Endothelial cell of umbilical vein (primary cell): ENCODE measurements around the gene VPS35. TPM values are rescaled to one million over a fixed set of nuclear protein-coding genes. Genes with fewer than 3 reads are reported as not detected.

Source experiments
- BruUV-seq: library from RNA; stranded (reverse); fragments of 400-500 nt; replicated peaks from 2 replicates; lab custom pipeline; 2021; lab: Mats Ljungman, UMichigan
- CTCF ChIA-PET: fragments of 300-600, 350-600 bp; sonication (Branson Sonifier 250); formaldehyde crosslinking; loops from one replicate; lab custom pipeline; 2021; ENCODE audit warnings: antibody characterized with exemption, inconsistent platforms; lab: Charles Lee
- POLR2A ChIA-PET: fragments of 300-600, 350-600 bp; sonication (Branson Sonifier 250); formaldehyde crosslinking; loops from one replicate; lab custom pipeline; 2021; ENCODE audit warnings: antibody characterized with exemption, inconsistent platforms; lab: Charles Lee
- DNase-seq: peaks from one replicate; pipeline ENCODE4 v3.0.0-alpha.2; 2011; ENCODE audit warnings: low read depth, low spot score
- FAIRE-seq: peaks from 2 replicates; lab custom pipeline; 2011; peaks lifted over from hg19 to GRCh38; lab: Jason Lieb, UNC
- H2AFZ ChIP-seq: 2 replicates; pipeline ENCODE4 v1.6.0; 2012; ENCODE audit warnings: low read depth, low read length, control low read depth, inconsistent platforms
- H3K27ac ChIP-seq: 2 replicates; pipeline ENCODE4 v1.5.1; 2011; ENCODE audit warnings: low read depth, mild to moderate bottlenecking, control low read depth, low read length, moderate library complexity; ENCODE audit not compliant: insufficient read depth
- H3K27me3 ChIP-seq, 2 experiments: 2 replicates each; pipeline versions ENCODE4 v1.6.0 to v1.6.1; 2011; ENCODE audit warnings: low read length in 2 of 2, mixed read lengths in 1 of 2; ENCODE audit not compliant: control insufficient read depth in 2 of 2, insufficient read depth in 2 of 2
- H3K36me3 ChIP-seq, 2 experiments: 2 replicates in 1 of 2; 3 replicates in 1 of 2; pipeline ENCODE4 v1.5.1; 2011; ENCODE audit warnings: low read length in 2 of 2, mild to moderate bottlenecking in 1 of 2, moderate library complexity in 1 of 2; ENCODE audit not compliant: control insufficient read depth in 2 of 2, insufficient read depth in 2 of 2; ENCODE audit errors: extremely low read depth in 1 of 2
- H3K4me1 ChIP-seq: 3 replicates; pipeline ENCODE4 v1.5.1; 2011; ENCODE audit warnings: mild to moderate bottlenecking, low read length; ENCODE audit not compliant: control insufficient read depth, insufficient read depth; ENCODE audit errors: extremely low read depth
- H3K4me2 ChIP-seq: 2 replicates; pipeline ENCODE4 v1.6.1; 2011; ENCODE audit warnings: low read length, control low read depth, mixed read lengths; ENCODE audit not compliant: insufficient read depth
- H3K4me3 ChIP-seq, 3 experiments: fragments of 200-600 bp in 1 of 3; sonication (generic), shearing (Covaris generic) in 1 of 3; replicated peaks in 1 of 3; 2 replicates each; pipeline ENCODE4 v1.5.1; 2011 to 2016; ENCODE audit warnings: control low read depth in 3 of 3, low read length in 3 of 3, mild to moderate bottlenecking in 2 of 3, inconsistent platforms in 1 of 3, low read depth in 1 of 3, moderate library complexity in 1 of 3; ENCODE audit not compliant: insufficient read depth in 1 of 3
- H3K79me2 ChIP-seq: 2 replicates; pipeline ENCODE4 v1.6.0; 2012; ENCODE audit warnings: low read length, inconsistent platforms; ENCODE audit not compliant: control insufficient read depth, insufficient read depth
- H3K9ac ChIP-seq: replicated peaks from 2 replicates; pipeline ENCODE3; 2011; ENCODE audit warnings: low read length, control low read depth; ENCODE audit not compliant: insufficient read depth; ENCODE audit errors: extremely low read depth
- H3K9me1 ChIP-seq: replicated peaks from 3 replicates; pipeline ENCODE4 v1.6.0; 2011; ENCODE audit warnings: mild to moderate bottlenecking, low read length; ENCODE audit not compliant: control insufficient read depth, insufficient read depth; ENCODE audit errors: extremely low read depth
- H3K9me3 ChIP-seq: replicated peaks from 2 replicates; pipeline ENCODE4 v1.5.1; 2012; ENCODE audit warnings: low read length, inconsistent platforms; ENCODE audit not compliant: control insufficient read depth, insufficient read depth
- H4K20me1 ChIP-seq: replicated peaks from 2 replicates; pipeline ENCODE3; 2011; ENCODE audit warnings: mild to moderate bottlenecking, low read length; ENCODE audit not compliant: control insufficient read depth, insufficient read depth; ENCODE audit errors: extremely low read depth
- EZH2 ChIP-seq: IDR thresholded peaks from 2 replicates; pipeline ENCODE4 v1.6.1; 2012; ENCODE audit warnings: borderline replicate concordance, low read depth, mild to moderate bottlenecking, moderate library complexity, low read length, inconsistent platforms; ENCODE audit not compliant: severe bottlenecking
- FOS ChIP-seq: IDR thresholded peaks from 2 replicates; pipeline ENCODE4 v1.6.1; 2011; ENCODE audit warnings: mild to moderate bottlenecking, low read length, moderate library complexity, borderline replicate concordance; ENCODE audit not compliant: insufficient read depth
- GATA2 ChIP-seq: IDR thresholded peaks from 2 replicates; pipeline ENCODE4 v1.7.0; 2011; ENCODE audit warnings: low read depth, mild to moderate bottlenecking, moderate library complexity, mixed read lengths, low read length; ENCODE audit not compliant: insufficient read length, insufficient read depth
- JUN ChIP-seq: IDR thresholded peaks from 2 replicates; pipeline ENCODE4 v1.6.1; 2011; ENCODE audit warnings: borderline replicate concordance, low read depth; ENCODE audit not compliant: insufficient read length, insufficient read depth
- MYC ChIP-seq: IDR thresholded peaks from one replicate; pipeline ENCODE4 v1.6.1; 2011; ENCODE audit warnings: mild to moderate bottlenecking, low read depth, low read length
- POLR2A ChIP-seq: IDR thresholded peaks from 2 replicates; pipeline ENCODE4 v1.6.1; 2012; ENCODE audit warnings: low read depth, mild to moderate bottlenecking, control low read depth, low read length
- POLR2AphosphoS5 ChIP-seq: IDR thresholded peaks from 2 replicates; pipeline ENCODE4 v1.6.1; 2012; ENCODE audit warnings: low read depth, mild to moderate bottlenecking, control low read depth, low read length, moderate library complexity; ENCODE audit not compliant: insufficient read depth
- dilution Hi-C: fragments of 300-500 bp; cut with MboI; formaldehyde crosslinking; loops from one replicate; pipeline ENCODE4 v1.15.0; 2019; ENCODE audit warnings: low sequenced_read_pairs; ENCODE audit not compliant: extremely low pct_ligation_motif_present
- intact Hi-C: fragments of 100-400 bp; cut with micrococcal nuclease; formaldehyde crosslinking; loops from one replicate; pipeline ENCODE4 v1.10.0; 2022
- polyA plus RNA-seq, 4 experiments: library from polyadenylated mRNA; depleted of rRNA in 3 of 4; stranded (reverse) in 3 of 4; unstranded in 1 of 4; fragments of >200 nt; gene quantifications; 2 replicates each; pipeline versions ENCODE4 v1.2.1 to v1.2.3, GENCODE V29; 2011 to 2012; ENCODE audit warnings: missing spikeins in 1 of 4
- total RNA-seq: library from RNA; stranded (reverse); gene quantifications from 2 replicates; pipeline ENCODE4 v1.2.3, GENCODE V29; 2021
- TF ChIP-seq, protein P1 (sequence below), 2 donors: IDR thresholded peaks; 1 replicate in 1 of 2; 2 replicates in 1 of 2; pipeline ENCODE4 v1.5.1; 2011; ENCODE audit warnings: low read length in 2 of 2, mild to moderate bottlenecking in 2 of 2, moderate library complexity in 2 of 2, control low read depth in 1 of 2, inconsistent platforms in 1 of 2, low read depth in 1 of 2; ENCODE audit not compliant: insufficient read depth in 1 of 2; ENCODE audit errors: extremely low read depth in 1 of 2
- TF ChIP-seq, protein P2 (sequence below): IDR thresholded peaks from 2 replicates; pipeline ENCODE4 v1.6.1; 2011; ENCODE audit not compliant: insufficient read depth, insufficient read length

VPS35 gene
- total and polyA plus RNA-seq, 2 donors (not counting 3 experiments of a cell fraction or from before 2014, with no cell fraction given) = 19.7 to 102 TPM

- Histone ChIP-seq H3K4me3 (no peak overlapping the region), H3K27me3 (no peaks in the 10 kb centered on the region), H4K20me1 (no peaks in the 10 kb centered on the region), H3K36me3 (peaks cover 0 to 9% of the 10 kb centered on the region in 2 experiments), H3K79me2 (no peaks in the 10 kb centered on the region), H3K4me2 (no peak overlapping the region), H3K9me1 (no peaks in the 10 kb centered on the region), H3K9me3 (no peaks in the 10 kb centered on the region), H2AFZ (no peak overlapping the region), H3K9ac (no peak overlapping the region), H3K4me1 (no peaks in the 10 kb centered on the region), H3K27ac (no peak overlapping the region)
- ChIA-PET CTCF (no interaction called here), POLR2A (no interaction called here)
- no peak for DNase-seq
- dilution Hi-C loops = no loop called here
- TF ChIP-seq JUN = no peak
- no peak for TF ChIP-seq POLR2AphosphoS5
- no peak for TF ChIP-seq MYC
- no peak for TF ChIP-seq GATA2
- TF ChIP-seq, protein P1, sequence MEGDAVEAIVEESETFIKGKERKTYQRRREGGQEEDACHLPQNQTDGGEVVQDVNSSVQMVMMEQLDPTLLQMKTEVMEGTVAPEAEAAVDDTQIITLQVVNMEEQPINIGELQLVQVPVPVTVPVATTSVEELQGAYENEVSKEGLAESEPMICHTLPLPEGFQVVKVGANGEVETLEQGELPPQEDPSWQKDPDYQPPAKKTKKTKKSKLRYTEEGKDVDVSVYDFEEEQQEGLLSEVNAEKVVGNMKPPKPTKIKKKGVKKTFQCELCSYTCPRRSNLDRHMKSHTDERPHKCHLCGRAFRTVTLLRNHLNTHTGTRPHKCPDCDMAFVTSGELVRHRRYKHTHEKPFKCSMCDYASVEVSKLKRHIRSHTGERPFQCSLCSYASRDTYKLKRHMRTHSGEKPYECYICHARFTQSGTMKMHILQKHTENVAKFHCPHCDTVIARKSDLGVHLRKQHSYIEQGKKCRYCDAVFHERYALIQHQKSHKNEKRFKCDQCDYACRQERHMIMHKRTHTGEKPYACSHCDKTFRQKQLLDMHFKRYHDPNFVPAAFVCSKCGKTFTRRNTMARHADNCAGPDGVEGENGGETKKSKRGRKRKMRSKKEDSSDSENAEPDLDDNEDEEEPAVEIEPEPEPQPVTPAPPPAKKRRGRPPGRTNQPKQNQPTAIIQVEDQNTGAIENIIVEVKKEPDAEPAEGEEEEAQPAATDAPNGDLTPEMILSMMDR (IDR thresholded peaks at IDR 0.05; ENCODE audit: extremely low read depth in 1 of 2, insufficient read depth in 1 of 2, low read depth in 1 of 2, low read length in 2 of 2) = no peak
- no peak for TF ChIP-seq EZH2
- no peak for TF ChIP-seq FOS
- no peak for TF ChIP-seq POLR2A
- TF ChIP-seq, protein P2, sequence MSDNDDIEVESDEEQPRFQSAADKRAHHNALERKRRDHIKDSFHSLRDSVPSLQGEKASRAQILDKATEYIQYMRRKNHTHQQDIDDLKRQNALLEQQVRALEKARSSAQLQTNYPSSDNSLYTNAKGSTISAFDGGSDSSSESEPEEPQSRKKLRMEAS = no peak
- no peak for FAIRE-seq
- BruUV-seq = no TSS peak
- intact Hi-C loops = no loop called here
Observed at GRCh38 chr16:46702030-46702429, 13.1 kb upstream of the VPS35 start.
